Measurements from ENCODE around the gene MVB12B. TPM values are rescaled to one million over a fixed set of nuclear protein-coding genes. Genes with fewer than 3 reads are reported as not detected.

Gene MVB12B
- total RNA-seq, 2 experiments from 2014 or later: 17.4 to 19.9 TPM

DNA sequence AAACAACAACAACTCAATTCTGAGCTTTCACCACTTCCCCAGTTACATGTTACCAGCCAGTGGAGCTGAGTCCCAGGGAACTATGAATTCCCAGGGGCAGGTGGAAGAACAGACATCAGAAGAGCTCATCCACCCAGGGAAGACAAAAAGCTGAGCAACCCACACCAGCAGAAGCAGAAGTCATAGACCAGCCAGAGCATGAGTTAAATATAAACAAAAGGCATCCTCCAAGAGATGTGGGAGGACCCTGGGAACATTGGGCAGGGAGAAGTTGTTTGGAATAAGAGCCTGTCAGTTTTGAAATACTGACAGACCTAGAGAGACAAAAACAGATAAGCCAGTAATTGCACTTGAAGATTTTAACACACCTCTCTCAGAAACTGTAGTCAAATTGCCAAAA is 184.8 kb downstream of the MVB12B start:
- no peak overlapping the region for H3K4me3 Mint-ChIP-seq
- H3K27me3 Mint-ChIP-seq (ENCODE audit: low read depth): peaks cover 34% of the 10 kb centered on the region
- DNase-seq: no peak
- H3K4me1 Mint-ChIP-seq (ENCODE audit: low read depth): peaks cover 9% of the 10 kb centered on the region
- no peak for ATAC-seq
- no peak overlapping the region for H3K27ac Mint-ChIP-seq
- ChIA-PET CTCF (interaction anchor here (1.5 to 12.2 kb wide), 4 partner anchors 12 to 48 kb away, joined by 4 to 97 read pairs (median 20); no protein-coding TSS in a partner anchor), POLR2A (no interaction called here)
- no peaks in the 10 kb centered on the region for H3K36me3 Mint-ChIP-seq (ENCODE audit: low read depth)
- no peaks in the 10 kb centered on the region for H3K9me3 Mint-ChIP-seq (ENCODE audit: insufficient read depth)

DNA sequence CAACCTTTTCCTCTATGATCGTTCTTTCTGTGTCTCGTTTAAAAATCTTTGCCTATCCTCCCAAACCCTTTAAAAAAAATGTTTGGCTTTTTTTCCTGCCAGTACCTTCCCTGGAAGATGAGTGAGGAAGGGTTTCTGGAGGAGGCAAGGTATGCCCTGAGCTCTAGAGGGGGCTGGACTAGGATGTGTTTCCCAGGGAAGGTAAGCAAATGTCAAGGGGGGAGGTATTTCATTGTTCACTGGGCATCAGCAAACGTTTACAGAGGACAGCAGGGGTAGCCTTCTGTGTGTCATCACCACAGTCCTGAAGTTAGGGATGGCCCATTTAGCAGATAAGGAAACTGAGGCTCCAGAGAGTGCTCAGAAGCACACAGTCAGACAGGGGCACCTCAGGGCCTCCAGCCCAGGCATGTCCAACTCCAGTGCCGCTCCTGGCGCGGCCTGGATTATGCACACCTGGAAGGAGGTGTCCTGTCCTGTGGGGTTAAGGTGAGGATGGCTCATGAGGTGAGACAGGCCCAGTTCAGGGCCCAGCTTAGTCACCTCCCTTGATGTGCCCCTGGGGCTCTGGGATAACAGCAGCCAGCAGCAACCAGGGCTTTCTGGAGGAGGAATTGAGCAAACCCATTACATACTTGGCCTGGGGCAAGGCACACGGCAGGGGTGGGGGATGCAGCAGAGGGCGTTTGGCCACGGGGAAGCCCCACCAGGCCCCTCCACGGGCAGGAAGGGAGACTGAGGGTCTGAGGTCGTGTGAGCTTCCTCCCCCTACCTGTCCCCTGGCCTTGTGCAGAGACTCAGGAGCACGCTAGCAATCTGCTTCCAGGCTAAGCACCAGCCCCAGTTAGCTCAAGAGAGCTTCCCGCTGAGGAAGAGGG is 186.8 kb downstream of the MVB12B start:
- no peak for DNase-seq
- no peaks in the 10 kb centered on the region for H3K9me3 Mint-ChIP-seq (ENCODE audit: insufficient read depth)
- H3K27ac Mint-ChIP-seq: no peak overlapping the region
- CTCF ChIA-PET: interaction anchor here (0.9 to 12.2 kb wide), 7 partner anchors 13 to 44 kb away, joined by 3 to 97 read pairs (median 9); no protein-coding TSS in a partner anchor
- POLR2A ChIA-PET: no interaction called here
- ATAC-seq: no peak
- peaks cover 27% of the 10 kb centered on the region for H3K4me1 Mint-ChIP-seq (ENCODE audit: low read depth)
- H3K36me3 Mint-ChIP-seq (ENCODE audit: low read depth): no peaks in the 10 kb centered on the region
- no peak overlapping the region for H3K4me3 Mint-ChIP-seq
- H3K27me3 Mint-ChIP-seq (ENCODE audit: low read depth): peaks cover 47% of the 10 kb centered on the region

DNA sequence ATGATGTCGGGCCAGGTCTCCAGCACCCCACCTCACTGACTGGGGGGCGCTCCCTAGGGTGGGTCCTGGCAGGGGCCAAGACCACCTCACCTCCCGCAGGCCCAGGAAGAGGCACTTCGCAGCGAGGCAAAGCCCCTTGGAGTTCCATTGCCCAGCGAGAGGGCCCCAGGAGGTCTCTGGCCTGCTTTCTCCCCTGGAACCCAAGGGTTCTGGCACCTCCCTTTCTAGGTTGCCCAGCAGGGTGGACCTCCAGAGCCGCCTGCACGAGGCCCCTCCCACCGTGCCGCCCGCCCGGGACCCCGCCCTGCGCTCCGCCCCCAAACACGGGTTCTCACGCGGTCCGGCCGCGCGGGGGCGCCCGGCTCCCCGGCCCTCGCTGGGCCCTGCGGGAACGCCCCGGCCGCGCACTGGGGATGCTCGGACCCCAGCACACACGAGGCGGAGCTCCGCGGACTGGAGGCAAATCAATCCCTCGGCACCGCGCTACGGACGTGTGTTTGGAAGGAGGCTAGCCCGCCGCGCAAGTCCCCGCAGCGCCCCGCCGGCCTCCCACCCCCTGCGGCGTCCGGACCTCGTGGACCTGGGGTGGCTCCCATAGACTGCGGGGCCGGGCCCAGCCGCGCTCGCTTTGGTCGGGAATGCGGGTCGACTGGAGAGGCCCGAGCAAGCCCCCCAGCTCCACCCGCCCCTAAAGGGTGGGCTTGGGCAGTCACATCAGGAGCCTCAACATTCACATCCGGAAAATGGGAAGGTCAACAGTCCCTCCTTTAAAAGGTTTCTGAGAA is 187.6 kb downstream of the MVB12B start:
- Mint-ChIP-seq H3K36me3 (ENCODE audit: low read depth) (no peaks in the 10 kb centered on the region), H3K4me1 (ENCODE audit: low read depth) (peaks cover 28% of the 10 kb centered on the region), H3K27ac (no peak overlapping the region), H3K4me3 (no peak overlapping the region), H3K27me3 (ENCODE audit: low read depth) (peaks cover 54% of the 10 kb centered on the region), H3K9me3 (ENCODE audit: insufficient read depth) (no peaks in the 10 kb centered on the region)
- DNase-seq (peak; percentile 74), ATAC-seq (peak; percentile 85)
- ChIA-PET CTCF (interaction anchor here (0.7 to 12.2 kb wide), 8 partner anchors 15 to 43 kb away, joined by 3 to 97 read pairs (median 8); no protein-coding TSS in a partner anchor), POLR2A (no interaction called here)

DNA sequence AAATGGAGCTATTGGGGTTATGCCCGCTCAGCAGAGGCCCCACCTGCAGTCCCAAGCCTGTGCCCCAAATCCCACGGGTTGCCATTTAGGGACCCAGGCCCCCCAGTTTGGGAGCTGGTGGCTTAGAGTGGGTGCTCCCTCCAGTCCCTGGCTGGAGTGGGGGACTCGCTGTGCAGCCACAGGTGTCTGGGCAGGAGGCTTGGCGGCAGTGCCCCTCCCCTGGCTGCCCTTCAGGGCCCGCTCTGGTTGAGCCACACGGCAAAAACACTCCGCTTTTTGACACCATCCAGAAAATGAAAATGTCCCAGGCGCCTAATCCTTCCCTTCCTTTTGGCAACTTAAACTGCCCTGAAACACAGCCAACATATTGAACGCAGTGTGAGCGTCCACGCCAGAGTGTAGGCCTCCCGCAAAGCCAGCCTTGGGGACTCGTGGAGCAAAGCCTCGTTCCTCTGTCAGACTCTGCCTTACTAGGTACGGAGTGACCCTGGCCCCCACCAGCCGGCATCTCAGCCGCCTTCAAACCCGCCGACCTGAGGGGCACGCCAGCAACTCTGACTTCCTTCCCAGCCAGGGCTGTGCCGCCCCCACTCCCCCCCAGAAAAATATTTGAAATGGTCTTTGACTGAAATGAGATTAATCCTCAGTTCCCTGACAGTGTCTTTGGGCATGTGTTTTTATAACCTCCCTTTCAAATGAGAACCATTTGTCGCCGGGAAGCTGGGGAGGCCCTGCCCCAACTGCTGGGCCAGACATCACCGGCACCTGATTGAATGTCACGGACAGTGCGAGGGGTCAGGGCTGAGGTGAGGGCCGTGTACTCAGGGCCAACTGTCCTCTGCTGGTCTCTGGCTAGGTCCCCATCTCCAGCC is 188.6 kb downstream of the MVB12B start:
- Mint-ChIP-seq H3K4me3 (no peak overlapping the region), H3K27me3 (ENCODE audit: low read depth) (peaks cover 60% of the 10 kb centered on the region)
- DNase-seq: no peak

GRCh38 chr9:126515873-126516505 is 189.4 kb downstream of the MVB12B start:
- Mint-ChIP-seq H3K4me1 (ENCODE audit: low read depth) (peaks cover 31% of the 10 kb centered on the region), H3K4me3 (peak overlapping the region; percentile 74), H3K36me3 (ENCODE audit: low read depth) (no peaks in the 10 kb centered on the region), H3K27me3 (ENCODE audit: low read depth) (peaks cover 60% of the 10 kb centered on the region), H3K9me3 (ENCODE audit: insufficient read depth) (no peaks in the 10 kb centered on the region), H3K27ac (no peak overlapping the region)
- no peak for DNase-seq
- CTCF ChIA-PET: interaction anchor here (0.9 to 12.2 kb wide), 3 partner anchors 16 to 42 kb away, joined by 3 to 97 read pairs (median 42); no protein-coding TSS in a partner anchor
- POLR2A ChIA-PET: interaction anchor here (0.6 kb wide), 1 partner anchor 318 kb away, joined by 3 read pairs; no protein-coding TSS in a partner anchor
- no peak for ATAC-seq

More for the DNA sequence above, 188.6 kb downstream of the MVB12B start:
- H3K27ac Mint-ChIP-seq: peak overlapping the region; percentile 16
- CTCF ChIA-PET: interaction anchor here (0.7 to 12.2 kb wide), 8 partner anchors 16 to 44 kb away, joined by 3 to 97 read pairs (median 8); no protein-coding TSS in a partner anchor
- peaks cover 31% of the 10 kb centered on the region for H3K4me1 Mint-ChIP-seq (ENCODE audit: low read depth)
- ATAC-seq: no peak
- POLR2A ChIA-PET: interaction anchor here (0.6 kb wide), 1 partner anchor 318 kb away, joined by 3 read pairs; no protein-coding TSS in a partner anchor
- H3K9me3 Mint-ChIP-seq (ENCODE audit: insufficient read depth): no peaks in the 10 kb centered on the region
- no peaks in the 10 kb centered on the region for H3K36me3 Mint-ChIP-seq (ENCODE audit: low read depth)

DNA sequence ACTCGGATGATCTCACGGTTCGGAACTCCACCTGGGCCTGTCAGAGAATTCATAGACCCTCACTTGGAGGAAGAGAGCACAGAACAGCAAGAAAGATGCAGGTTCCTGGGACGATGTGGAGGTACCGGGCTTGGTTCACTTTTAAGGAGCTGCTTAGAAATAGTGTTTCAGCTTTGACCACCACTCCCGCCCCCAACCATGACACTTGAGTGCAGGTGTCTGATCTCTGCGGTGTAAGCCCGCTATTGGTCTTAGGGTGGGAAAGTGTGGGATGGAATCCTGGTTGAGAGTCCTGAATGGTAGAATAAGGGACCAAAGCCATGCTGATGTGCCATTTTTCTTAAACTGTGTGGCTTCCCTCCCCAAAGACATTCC is 189.9 kb downstream of the MVB12B start:
- no peak for ATAC-seq
- CTCF ChIA-PET: interaction anchor here (0.6 to 12.2 kb wide), 5 partner anchors 17 to 191 kb away, joined by 3 to 97 read pairs (median 4); no protein-coding TSS in a partner anchor
- peaks cover 57% of the 10 kb centered on the region for H3K27me3 Mint-ChIP-seq (ENCODE audit: low read depth)
- H3K4me3 Mint-ChIP-seq: peak overlapping the region; percentile 74
- no peak for DNase-seq
- peak overlapping the region; percentile 72 for H3K27ac Mint-ChIP-seq
- peaks cover 31% of the 10 kb centered on the region for H3K4me1 Mint-ChIP-seq (ENCODE audit: low read depth)
- POLR2A ChIA-PET: interaction anchor here (1.2 kb wide), 1 partner anchor 9 kb away, joined by 3 read pairs; no protein-coding TSS in a partner anchor
- H3K9me3 Mint-ChIP-seq (ENCODE audit: insufficient read depth): no peaks in the 10 kb centered on the region
- no peaks in the 10 kb centered on the region for H3K36me3 Mint-ChIP-seq (ENCODE audit: low read depth)

GRCh38 chr9:126516936-126517832 is 190.6 kb downstream of the MVB12B start:
- peak overlapping the region; percentile 74 for H3K4me3 Mint-ChIP-seq
- ATAC-seq: peak; percentile 77
- DNase-seq: peak; percentile 70
- peaks cover 31% of the 10 kb centered on the region for H3K4me1 Mint-ChIP-seq (ENCODE audit: low read depth)
- H3K9me3 Mint-ChIP-seq (ENCODE audit: insufficient read depth): no peaks in the 10 kb centered on the region
- H3K36me3 Mint-ChIP-seq (ENCODE audit: low read depth): no peaks in the 10 kb centered on the region
- H3K27ac Mint-ChIP-seq: peak overlapping the region; percentile 72
- peaks cover 52% of the 10 kb centered on the region for H3K27me3 Mint-ChIP-seq (ENCODE audit: low read depth)
- ChIA-PET POLR2A (interaction anchor here (1.2 kb wide), 1 partner anchor 8 kb away, joined by 3 read pairs; no protein-coding TSS in a partner anchor), CTCF (interaction anchor here (0.6 to 12.2 kb wide), 8 partner anchors 17 to 206 kb away, joined by 3 to 97 read pairs (median 4); no protein-coding TSS in a partner anchor)

- Mint-ChIP-seq H3K4me1 (ENCODE audit: low read depth) (peaks cover 32% of the 10 kb centered on the region), H3K4me3 (peak overlapping the region; percentile 74), H3K36me3 (ENCODE audit: low read depth) (no peaks in the 10 kb centered on the region), H3K9me3 (ENCODE audit: insufficient read depth) (no peaks in the 10 kb centered on the region), H3K27me3 (ENCODE audit: low read depth) (peaks cover 49% of the 10 kb centered on the region), H3K27ac (peak overlapping the region; percentile 72)
- CTCF ChIA-PET: interaction anchor here (0.7 to 12.2 kb wide), 7 partner anchors 18 to 206 kb away, joined by 3 to 97 read pairs (median 3); no protein-coding TSS in a partner anchor
- ATAC-seq (no peak), DNase-seq (no peak)
- POLR2A ChIA-PET: interaction anchor here (1.2 kb wide), 1 partner anchor 8 kb away, joined by 3 read pairs; no protein-coding TSS in a partner anchor
Observed at GRCh38 chr9:126517833-126518356, 191.3 kb downstream of the MVB12B start.

DNA sequence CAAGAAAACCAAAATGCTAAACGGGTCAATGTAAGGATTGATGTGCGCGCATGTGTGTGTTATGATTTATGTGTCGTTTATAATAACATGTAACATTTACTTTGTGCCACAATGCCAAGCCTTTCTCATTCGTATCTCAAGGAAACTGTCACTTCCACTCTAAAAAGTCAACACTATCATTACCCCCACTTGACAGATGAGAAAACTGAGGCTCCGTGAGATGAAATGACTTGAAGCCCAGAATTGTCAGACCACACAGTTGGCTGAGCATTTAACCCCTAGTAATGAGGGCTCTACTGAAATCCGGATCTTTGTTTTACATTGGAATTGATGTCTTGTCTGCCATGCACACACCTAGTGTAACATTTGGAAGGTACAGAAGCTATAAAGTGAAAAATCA is 192.1 kb downstream of the MVB12B start:
- no peak for DNase-seq
- POLR2A ChIA-PET: no interaction called here
- Mint-ChIP-seq H3K27me3 (ENCODE audit: low read depth) (peaks cover 44% of the 10 kb centered on the region), H3K36me3 (ENCODE audit: low read depth) (no peaks in the 10 kb centered on the region), H3K27ac (no peak overlapping the region), H3K9me3 (ENCODE audit: insufficient read depth) (no peaks in the 10 kb centered on the region), H3K4me1 (ENCODE audit: low read depth) (peaks cover 40% of the 10 kb centered on the region), H3K4me3 (no peak overlapping the region)
- CTCF ChIA-PET: interaction anchor here (5.0 to 12.2 kb wide), 2 partner anchors 19 to 39 kb away, joined by 42 to 97 read pairs; no protein-coding TSS in a partner anchor
- no peak for ATAC-seq

Data from activated CD8-positive, alpha-beta T cell treated with anti-CD3 and anti-CD28 coated beads, Interleukin-2, amount 10 ng/mL, durations not matched to agents 7 days and 5 days (primary cell).